GM19324 (cell line): ENCODE results near the gene TPM1.

Experiments used
- ATAC-seq: cut with Tn5 transposase; IDR thresholded peaks from one replicate; pipeline ENCODE4 v1.9.1; 2021; ENCODE audit warnings: mild to moderate bottlenecking, moderate library complexity; ENCODE audit not compliant: unreplicated experiment, low FRiP score

Gene TPM1

GRCh38 chr15:63072023-63072650 lies 29.6 kb downstream of the TPM1 start:
- no peak for ATAC-seq

GRCh38 chr15:63072809-63073277 lies 30.3 kb downstream of the TPM1 start:
- ATAC-seq = no peak

- ATAC-seq = no peak
Observed at GRCh38 chr15:63073497-63074172, 31.1 kb downstream of the TPM1 start.

GRCh38 chr15:63075015-63075983 lies 32.8 kb downstream of the TPM1 start:
- ATAC-seq = no peak

GRCh38 chr15:63075984-63076713 lies 33.6 kb downstream of the TPM1 start:
- ATAC-seq = no peak

GRCh38 chr15:63076714-63077046 lies 34.1 kb downstream of the TPM1 start:
- ATAC-seq = no peak

- no peak for ATAC-seq
Observed at GRCh38 chr15:63077952-63078351, 35.4 kb downstream of the TPM1 start.

GRCh38 chr15:63079947-63080626 lies 37.5 kb downstream of the TPM1 start:
- no peak for ATAC-seq

- no peak for ATAC-seq
Observed at GRCh38 chr15:63080634-63081250, 38.2 kb downstream of the TPM1 start.

- ATAC-seq = no peak
Observed at GRCh38 chr15:63082366-63082765, 39.8 kb downstream of the TPM1 start.

GRCh38 chr15:63083044-63083443 lies 40.5 kb downstream of the TPM1 start:
- ATAC-seq = no peak

- ATAC-seq = no peak
Observed at GRCh38 chr15:63083541-63083940, 41.0 kb downstream of the TPM1 start.

GRCh38 chr15:63084806-63085205 lies 42.3 kb downstream of the TPM1 start:
- no peak for ATAC-seq

GRCh38 chr15:63085289-63085688 lies 42.7 kb downstream of the TPM1 start:
- no peak for ATAC-seq

GRCh38 chr15:63086271-63086670 lies 43.7 kb downstream of the TPM1 start:
- no peak for ATAC-seq

- ATAC-seq = no peak
Observed at GRCh38 chr15:63086947-63087346, 44.4 kb downstream of the TPM1 start.

GRCh38 chr15:63088533-63089245 lies 46.1 kb downstream of the TPM1 start:
- no peak for ATAC-seq

GRCh38 chr15:63089260-63090043 lies 46.9 kb downstream of the TPM1 start:
- no peak for ATAC-seq
